NCI-H2107 treated with DMSO at 0.1 percent for 48 hours (cell line): ENCODE measurements around the gene RAB3GAP1.
A peak's percentile ranks its signal among the peaks of the same experiment; 100 is the strongest.
"Not testable (repeated sequence)": the region's sequence is repeated elsewhere in the genome, so short reads cannot be mapped to it uniquely, and the experiment has no call there.

ENCODE experiments used
- DNase-seq: peaks from one replicate; lab custom pipeline; 2025; ENCODE audit not compliant: unreplicated experiment; lab: John Stamatoyannopoulos, UW

RAB3GAP1 gene

GRCh38 chr2:135052997-135053474 lies 944 bp downstream of the RAB3GAP1 start:
- DNase-seq, result no peak

GRCh38 chr2:135055182-135055786 lies 3.2 kb downstream of the RAB3GAP1 start:
- DNase-seq, result no peak

GRCh38 chr2:135056790-135057189 lies 4.7 kb downstream of the RAB3GAP1 start:
- DNase-seq, result peak; percentile 14

- no peak for DNase-seq
These were observed 7.5 kb downstream of the RAB3GAP1 start for GRCh38 chr2:135059577-135059976.

- DNase-seq, result no peak
These were observed 11.1 kb downstream of the RAB3GAP1 start for GRCh38 chr2:135063210-135063609.

- no peak for DNase-seq
These were observed 12.1 kb downstream of the RAB3GAP1 start for GRCh38 chr2:135064149-135064548.

- DNase-seq, result no peak
These were observed 14.6 kb downstream of the RAB3GAP1 start for GRCh38 chr2:135066710-135067109.

- no peak for DNase-seq
These were observed 20.3 kb downstream of the RAB3GAP1 start for GRCh38 chr2:135072125-135072997.

GRCh38 chr2:135074216-135074615 lies 22.1 kb downstream of the RAB3GAP1 start:
- no peak for DNase-seq

GRCh38 chr2:135076556-135076955 lies 24.5 kb downstream of the RAB3GAP1 start:
- DNase-seq, result no peak

- no peak for DNase-seq
These were observed 26.3 kb downstream of the RAB3GAP1 start for GRCh38 chr2:135078417-135078816.

GRCh38 chr2:135086222-135086621 lies 34.1 kb downstream of the RAB3GAP1 start:
- DNase-seq, result no peak

GRCh38 chr2:135089597-135089996 lies 37.5 kb downstream of the RAB3GAP1 start:
- DNase-seq, result not testable (repeated sequence)

- DNase-seq, result no peak
These were observed 39.6 kb downstream of the RAB3GAP1 start for GRCh38 chr2:135091681-135092080.

GRCh38 chr2:135093193-135093592 lies 41.1 kb downstream of the RAB3GAP1 start:
- DNase-seq, result no peak

- DNase-seq, result peak; percentile 24
These were observed 41.7 kb downstream of the RAB3GAP1 start for GRCh38 chr2:135093670-135094330.

- no peak for DNase-seq
These were observed 42.4 kb downstream of the RAB3GAP1 start for GRCh38 chr2:135094508-135094907.

GRCh38 chr2:135095591-135095990 lies 43.5 kb downstream of the RAB3GAP1 start:
- DNase-seq, result no peak

GRCh38 chr2:135096665-135097446 lies 44.8 kb downstream of the RAB3GAP1 start:
- no peak for DNase-seq

GRCh38 chr2:135097532-135098231 lies 45.6 kb downstream of the RAB3GAP1 start:
- DNase-seq, result no peak
